Subcutaneous abdominal adipose tissue (tissue), 5 donors: Measurements from ENCODE around the gene L2HGDH.

ENCODE experiments used
- H3K27ac ChIP-seq: one replicate; pipeline ENCODE4 v1.7.0; 2013; ENCODE audit warnings: low read depth, mild to moderate bottlenecking, inconsistent platforms, low read length, moderate library complexity
- H3K27me3 ChIP-seq, 5 donors: one replicate each; pipeline ENCODE4 v1.7.0; 2013; ENCODE audit warnings: low read length in 5 of 5, inconsistent platforms in 1 of 5; ENCODE audit not compliant: control insufficient read depth in 5 of 5, insufficient read depth in 4 of 5
- H3K36me3 ChIP-seq, 5 donors: one replicate each; pipeline ENCODE4 v1.7.0; 2013; ENCODE audit warnings: low read length in 5 of 5; ENCODE audit not compliant: control insufficient read depth in 5 of 5, insufficient read depth in 5 of 5
- H3K4me1 ChIP-seq, 5 donors: one replicate each; pipeline ENCODE4 v1.7.0; 2013; ENCODE audit warnings: low read length in 5 of 5, mild to moderate bottlenecking in 3 of 5, moderate library complexity in 1 of 5; ENCODE audit not compliant: control insufficient read depth in 5 of 5, insufficient read depth in 5 of 5
- H3K4me3 ChIP-seq, 5 donors: one replicate each; pipeline ENCODE4 v1.7.0; 2013; ENCODE audit warnings: low read length in 5 of 5, low read depth in 1 of 5
- H3K9ac ChIP-seq, 5 donors: one replicate each; pipeline ENCODE4 v1.7.0; 2013; ENCODE audit warnings: low read length in 5 of 5, mild to moderate bottlenecking in 4 of 5, moderate library complexity in 3 of 5
- H3K9me3 ChIP-seq, 5 donors: one replicate each; pipeline ENCODE4 v1.7.0; 2013; ENCODE audit warnings: low read length in 5 of 5; ENCODE audit not compliant: control insufficient read depth in 5 of 5
- donor health status: healthy.
- donor health status: healthy.
- donor health status: healthy.
- donor health status: healthy.
- donor health status: healthy.

The L2HGDH gene

GRCh38 chr14:50352584-50352983 is 40.6 kb upstream of the L2HGDH start:
- Histone ChIP-seq H3K9me3 (no peaks in the 10 kb centered on the region), H3K4me1 (peaks cover 0 to 14% (median 5%) of the 10 kb centered on the region in 5 donors), H3K36me3 (peaks cover 0 to 5% (median 0%) of the 10 kb centered on the region in 5 donors), H3K4me3 (no peak overlapping the region), H3K27ac (no peak overlapping the region), H3K27me3 (no peaks in the 10 kb centered on the region), H3K9ac (no peak overlapping the region)

- Histone ChIP-seq H3K27ac (no peak overlapping the region), H3K9ac (no peak overlapping the region)
These were observed 38.9 kb upstream of the L2HGDH start for GRCh38 chr14:50350975-50351374.

GRCh38 chr14:50348933-50349332 is 36.9 kb upstream of the L2HGDH start:
- no peak overlapping the region for H3K9ac ChIP-seq
- no peaks in the 10 kb centered on the region for H3K36me3 ChIP-seq
- H3K27me3 ChIP-seq: no peaks in the 10 kb centered on the region
- peaks cover 0 to 19% (median 9%) of the 10 kb centered on the region in 5 donors for H3K4me1 ChIP-seq
- H3K9me3 ChIP-seq: no peaks in the 10 kb centered on the region
- no peak overlapping the region for H3K4me3 ChIP-seq
- no peak overlapping the region for H3K27ac ChIP-seq

More at GRCh38 chr14:50350975-50351374, 38.9 kb upstream of the L2HGDH start:
- Histone ChIP-seq H3K4me1 (peaks cover 0 to 18% (median 7%) of the 10 kb centered on the region in 5 donors), H3K9me3 (no peaks in the 10 kb centered on the region), H3K4me3 (no peak overlapping the region), H3K27me3 (no peaks in the 10 kb centered on the region), H3K36me3 (no peaks in the 10 kb centered on the region)

- Histone ChIP-seq H3K27ac (peak overlapping the region; percentile 24), H3K4me1 (peaks cover 5 to 29% (median 18%) of the 10 kb centered on the region in 5 donors), H3K9me3 (no peaks in the 10 kb centered on the region), H3K27me3 (no peaks in the 10 kb centered on the region), H3K36me3 (no peaks in the 10 kb centered on the region), H3K4me3 (no peak overlapping the region), H3K9ac (no peak overlapping the region)
These were observed 35.5 kb upstream of the L2HGDH start for GRCh38 chr14:50347521-50347920.

GRCh38 chr14:50345846-50346422 is 33.9 kb upstream of the L2HGDH start:
- H3K4me3 ChIP-seq: no peak overlapping the region
- H3K27ac ChIP-seq: peak overlapping the region; percentile 26
- H3K36me3 ChIP-seq: no peaks in the 10 kb centered on the region
- peaks cover 5 to 34% (median 28%) of the 10 kb centered on the region in 5 donors for H3K4me1 ChIP-seq
- H3K9me3 ChIP-seq: no peaks in the 10 kb centered on the region
- no peaks in the 10 kb centered on the region for H3K27me3 ChIP-seq
- no peak overlapping the region for H3K9ac ChIP-seq

GRCh38 chr14:50344876-50345563 is 33.0 kb upstream of the L2HGDH start:
- Histone ChIP-seq H3K9me3 (no peaks in the 10 kb centered on the region), H3K27ac (peak overlapping the region; percentile 15), H3K4me1 (peaks cover 5 to 31% (median 28%) of the 10 kb centered on the region in 5 donors), H3K36me3 (no peaks in the 10 kb centered on the region), H3K9ac (no peak overlapping the region), H3K27me3 (no peaks in the 10 kb centered on the region), H3K4me3 (no peak overlapping the region)

- Histone ChIP-seq H3K9me3 (no peaks in the 10 kb centered on the region), H3K27me3 (no peaks in the 10 kb centered on the region), H3K4me3 (no peak overlapping the region), H3K4me1 (peaks cover 5 to 31% (median 28%) of the 10 kb centered on the region in 5 donors), H3K9ac (no peak overlapping the region), H3K36me3 (no peaks in the 10 kb centered on the region), H3K27ac (peak overlapping the region; percentile 79)
These were observed 32.2 kb upstream of the L2HGDH start for GRCh38 chr14:50344116-50344775.

GRCh38 chr14:50343434-50343833 is 31.4 kb upstream of the L2HGDH start:
- peak overlapping the region; percentile 79 for H3K27ac ChIP-seq
- no peak overlapping the region for H3K9ac ChIP-seq

GRCh38 chr14:50342221-50343078 is 30.4 kb upstream of the L2HGDH start:
- H3K36me3 ChIP-seq: peaks cover 0 to 6% (median 0%) of the 10 kb centered on the region in 5 donors
- no peaks in the 10 kb centered on the region for H3K9me3 ChIP-seq
- H3K4me3 ChIP-seq: peak overlapping the region; percentile 28 to 68 (median 43)
- peak overlapping the region; percentile 79 for H3K27ac ChIP-seq
- H3K9ac ChIP-seq: peak overlapping the region in 4 of 5 donors; percentile 23 to 60 (median 33)
- no peaks in the 10 kb centered on the region for H3K27me3 ChIP-seq
- H3K4me1 ChIP-seq: peaks cover 5 to 31% (median 25%) of the 10 kb centered on the region in 5 donors

More at GRCh38 chr14:50343434-50343833, 31.4 kb upstream of the L2HGDH start:
- Histone ChIP-seq H3K27me3 (no peaks in the 10 kb centered on the region), H3K4me3 (no peak overlapping the region), H3K36me3 (peaks cover 0 to 4% (median 0%) of the 10 kb centered on the region in 5 donors), H3K4me1 (peaks cover 5 to 31% (median 28%) of the 10 kb centered on the region in 5 donors), H3K9me3 (no peaks in the 10 kb centered on the region)
